Neuronal stem cell (in vitro differentiated cells): ENCODE data around the gene CSMD2.

Experiments used
- DNase-seq: peaks from one replicate; pipeline ENCODE4 v3.0.0-alpha.2; 2013; ENCODE audit warnings: low spot score
- H2AFZ ChIP-seq: one replicate; pipeline ENCODE4 v1.6.1; 2013; ENCODE audit warnings: mild to moderate bottlenecking, low read length, inconsistent platforms
- H2AK5ac ChIP-seq: 2 replicates; pipeline ENCODE4 v1.6.1; 2013; ENCODE audit warnings: low read depth, mild to moderate bottlenecking, inconsistent platforms, low read length, moderate library complexity, mixed read lengths
- H2BK120ac ChIP-seq: 2 replicates; pipeline ENCODE4 v1.6.1; 2013; ENCODE audit warnings: low read depth, mild to moderate bottlenecking, inconsistent platforms, low read length, moderate library complexity, mixed read lengths
- H2BK12ac ChIP-seq: one replicate; pipeline ENCODE4 v1.6.1; 2013; ENCODE audit warnings: low read length, inconsistent platforms
- H2BK15ac ChIP-seq: 2 replicates; pipeline ENCODE4 v1.6.1; 2013; ENCODE audit warnings: mild to moderate bottlenecking, low read length, inconsistent platforms, mixed read lengths
- H2BK5ac ChIP-seq: one replicate; pipeline ENCODE4 v1.6.1; 2013; ENCODE audit warnings: inconsistent platforms, mild to moderate bottlenecking, low read length, moderate library complexity
- H3K14ac ChIP-seq: one replicate; pipeline ENCODE4 v1.6.1; 2013; ENCODE audit warnings: low read length, inconsistent platforms
- H3K18ac ChIP-seq: 2 replicates; pipeline ENCODE4 v1.6.1; 2013; ENCODE audit warnings: low read length, inconsistent platforms
- H3K23ac ChIP-seq: 2 replicates; pipeline ENCODE4 v1.6.1; 2013; ENCODE audit warnings: low read depth, mild to moderate bottlenecking, mixed read lengths, low read length, inconsistent platforms; ENCODE audit not compliant: poor library complexity
- H3K27ac ChIP-seq: replicated peaks from 3 replicates; pipeline ENCODE4 v1.5.1; 2013; ENCODE audit warnings: low read length, inconsistent platforms
- H3K27me3 ChIP-seq, 3 experiments: 2 replicates each; pipeline ENCODE4 v1.6.1; 2013; ENCODE audit warnings: low read length in 3 of 3, mild to moderate bottlenecking in 2 of 3, inconsistent platforms in 1 of 3, low read depth in 1 of 3, mixed read lengths in 1 of 3, moderate library complexity in 1 of 3; ENCODE audit not compliant: control insufficient read depth in 3 of 3, insufficient read depth in 3 of 3
- H3K36me3 ChIP-seq, 2 donors: replicated peaks in 1 of 2; 2 replicates each; pipeline ENCODE4 v1.6.1; 2013; ENCODE audit warnings: low read length in 2 of 2; ENCODE audit not compliant: control insufficient read depth in 2 of 2, insufficient read depth in 2 of 2
- H3K4ac ChIP-seq: 2 replicates; pipeline ENCODE4 v1.6.1; 2013; ENCODE audit warnings: inconsistent platforms, mild to moderate bottlenecking, low read length, moderate library complexity
- H3K4me1 ChIP-seq, 2 donors: 1 replicate in 1 of 2; 2 replicates in 1 of 2; pipeline ENCODE4 v1.6.1; 2013; ENCODE audit warnings: low read length in 2 of 2, low read depth in 1 of 2; ENCODE audit not compliant: control insufficient read depth in 2 of 2, insufficient read depth in 1 of 2
- H3K4me2 ChIP-seq: one replicate; pipeline ENCODE4 v1.6.1; 2013; ENCODE audit warnings: mild to moderate bottlenecking, low read length, inconsistent platforms; ENCODE audit not compliant: insufficient read depth, poor library complexity, severe bottlenecking
- H3K4me3 ChIP-seq, 2 donors: 2 replicates each; pipeline ENCODE4 v1.5.1; 2013; ENCODE audit warnings: low read length in 2 of 2, mild to moderate bottlenecking in 2 of 2, inconsistent platforms in 1 of 2, moderate library complexity in 1 of 2
- H3K79me1 ChIP-seq: one replicate; pipeline ENCODE4 v1.6.1; 2013; ENCODE audit warnings: low read depth, mild to moderate bottlenecking, inconsistent platforms, low read length, moderate library complexity
- H3K9ac ChIP-seq: one replicate; pipeline ENCODE4 v1.6.1; 2013; ENCODE audit warnings: mild to moderate bottlenecking, low read depth, low read length, inconsistent platforms; ENCODE audit not compliant: poor library complexity
- H3K9me3 ChIP-seq, 2 donors: replicated peaks in 1 of 2; 2 replicates each; pipeline versions ENCODE3 to v1.6.1; 2013; ENCODE audit warnings: low read length in 2 of 2, mild to moderate bottlenecking in 2 of 2, inconsistent platforms in 1 of 2, low read depth in 1 of 2, mixed read lengths in 1 of 2, moderate library complexity in 1 of 2; ENCODE audit not compliant: control insufficient read depth in 2 of 2, insufficient read depth in 1 of 2
- H4K8ac ChIP-seq: one replicate; pipeline ENCODE4 v1.6.1; 2013; ENCODE audit warnings: low read depth, mild to moderate bottlenecking, inconsistent platforms, low read length, moderate library complexity
- H4K91ac ChIP-seq: one replicate; pipeline ENCODE4 v1.6.1; 2013; ENCODE audit warnings: low read length, low read depth, mild to moderate bottlenecking, inconsistent platforms; ENCODE audit not compliant: poor library complexity
- WGBS, 2 donors: extraction: QIAGEN DNeasy Blood & Tissue Kit; methylation state at CpG; one replicate each; pipeline ENCODE4 v1.1.7; 2013; ENCODE audit warnings: missing lambda C conversion rate in 2 of 2, mixed read lengths in 1 of 2; ENCODE audit not compliant: insufficient read length in 2 of 2, insufficient replicate concordance in 1 of 2; ENCODE audit errors: extremely low coverage in 2 of 2; 5-methylcytosine and 5-hydroxymethylcytosine counted together

CSMD2 gene

DNA sequence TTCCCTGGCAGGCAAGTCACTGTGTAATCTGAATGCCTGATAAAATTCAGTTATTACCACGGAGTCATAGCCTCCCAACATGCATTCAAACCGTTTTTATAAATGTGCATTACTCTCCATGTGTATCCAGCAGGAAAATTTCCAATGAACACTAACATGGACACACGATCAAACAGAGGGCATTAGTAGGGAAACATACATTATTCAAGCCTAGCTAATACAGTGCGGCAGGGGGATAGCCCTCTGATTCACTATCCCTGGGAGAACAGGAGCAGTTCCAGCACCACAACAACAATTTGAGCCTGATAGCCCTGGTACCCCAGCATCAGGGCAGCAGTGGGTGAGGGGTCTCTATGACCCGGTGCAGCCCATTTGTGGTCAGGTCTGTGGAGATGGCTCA, 337.0 kb downstream of the CSMD2 start:
- H3K23ac ChIP-seq = no peak overlapping the region
- H3K79me1 ChIP-seq = no peaks in the 10 kb centered on the region
- no peak overlapping the region for H3K14ac ChIP-seq
- H2BK12ac ChIP-seq = no peak overlapping the region
- no peak overlapping the region for H4K91ac ChIP-seq
- H3K4ac ChIP-seq = no peak overlapping the region
- no peak overlapping the region for H2BK15ac ChIP-seq
- H3K18ac ChIP-seq = no peak overlapping the region
- H2BK5ac ChIP-seq = no peak overlapping the region
- no peaks in the 10 kb centered on the region for H3K27me3 ChIP-seq
- no peaks in the 10 kb centered on the region for H3K4me1 ChIP-seq
- no peak overlapping the region for H4K8ac ChIP-seq
- no peak for DNase-seq
- no CpG with 5 or more reads among the region's 5 CpGs for WGBS, 2 donors
- no peak overlapping the region for H2BK120ac ChIP-seq
- H3K36me3 ChIP-seq = no peaks in the 10 kb centered on the region
- H2AFZ ChIP-seq = no peak overlapping the region
- no peak overlapping the region for H3K27ac ChIP-seq
- no peak overlapping the region for H3K9ac ChIP-seq
- no peak overlapping the region for H3K4me2 ChIP-seq
- H3K4me3 ChIP-seq = no peak overlapping the region
- peaks cover 0 to 4% of the 10 kb centered on the region in 2 donors for H3K9me3 ChIP-seq
- no peak overlapping the region for H2AK5ac ChIP-seq

DNA sequence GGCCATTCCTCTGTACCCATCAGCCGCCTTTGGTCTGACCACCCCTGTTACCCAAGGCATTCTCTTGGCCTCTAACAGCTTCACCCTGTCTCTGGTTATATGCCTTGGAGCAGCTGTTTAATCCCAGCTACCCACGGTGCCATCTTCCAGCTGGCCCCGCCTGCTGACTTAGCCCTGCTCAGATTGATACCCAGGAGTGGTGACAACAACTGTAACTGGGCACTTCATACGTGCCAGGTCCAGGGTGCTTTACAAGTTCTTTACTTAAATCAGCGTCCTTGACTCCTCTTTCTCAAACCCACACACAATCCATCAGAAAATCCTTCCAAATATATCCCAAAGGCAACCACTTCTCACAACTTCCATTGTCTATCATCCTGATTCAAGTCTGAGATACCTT, 338.3 kb downstream of the CSMD2 start:
- H3K79me1 ChIP-seq = no peaks in the 10 kb centered on the region
- H3K27ac ChIP-seq = no peak overlapping the region
- no peak overlapping the region for H2BK12ac ChIP-seq
- no peak overlapping the region for H2AK5ac ChIP-seq
- H3K4me1 ChIP-seq = no peaks in the 10 kb centered on the region
- WGBS, 2 donors = no CpG with 5 or more reads among the region's 5 CpGs
- peaks cover 0 to 4% of the 10 kb centered on the region in 2 donors for H3K9me3 ChIP-seq
- H3K9ac ChIP-seq = no peak overlapping the region
- H3K4me3 ChIP-seq = no peak overlapping the region
- H2BK15ac ChIP-seq = no peak overlapping the region
- H3K4me2 ChIP-seq = no peak overlapping the region
- no peak overlapping the region for H2AFZ ChIP-seq
- H3K4ac ChIP-seq = no peak overlapping the region
- peaks cover 0 to 9% (median 0%) of the 10 kb centered on the region in 3 experiments for H3K27me3 ChIP-seq
- H3K18ac ChIP-seq = no peak overlapping the region
- H2BK5ac ChIP-seq = no peak overlapping the region
- no peak overlapping the region for H4K8ac ChIP-seq
- H3K23ac ChIP-seq = no peak overlapping the region
- no peaks in the 10 kb centered on the region for H3K36me3 ChIP-seq
- no peak overlapping the region for H2BK120ac ChIP-seq
- no peak overlapping the region for H3K14ac ChIP-seq
- DNase-seq = no peak
- H4K91ac ChIP-seq = no peak overlapping the region

GRCh38 chr1:33826311-33826710, 338.7 kb downstream of the CSMD2 start:
- Histone ChIP-seq H3K14ac (no peak overlapping the region), H3K4me2 (no peak overlapping the region), H3K4me3 (no peak overlapping the region), H4K8ac (no peak overlapping the region), H3K79me1 (no peaks in the 10 kb centered on the region), H3K4ac (no peak overlapping the region), H3K23ac (no peak overlapping the region), H3K4me1 (no peaks in the 10 kb centered on the region), H2BK12ac (no peak overlapping the region), H3K27ac (no peak overlapping the region), H4K91ac (no peak overlapping the region), H2AFZ (no peak overlapping the region), H3K36me3 (no peaks in the 10 kb centered on the region), H3K9me3 (peaks cover 0 to 4% of the 10 kb centered on the region in 2 donors), H2AK5ac (no peak overlapping the region), H2BK15ac (no peak overlapping the region), H3K18ac (no peak overlapping the region), H2BK5ac (no peak overlapping the region), H2BK120ac (no peak overlapping the region), H3K9ac (no peak overlapping the region), H3K27me3 (peaks cover 0 to 9% (median 0%) of the 10 kb centered on the region in 3 experiments)
- no peak for DNase-seq

DNA sequence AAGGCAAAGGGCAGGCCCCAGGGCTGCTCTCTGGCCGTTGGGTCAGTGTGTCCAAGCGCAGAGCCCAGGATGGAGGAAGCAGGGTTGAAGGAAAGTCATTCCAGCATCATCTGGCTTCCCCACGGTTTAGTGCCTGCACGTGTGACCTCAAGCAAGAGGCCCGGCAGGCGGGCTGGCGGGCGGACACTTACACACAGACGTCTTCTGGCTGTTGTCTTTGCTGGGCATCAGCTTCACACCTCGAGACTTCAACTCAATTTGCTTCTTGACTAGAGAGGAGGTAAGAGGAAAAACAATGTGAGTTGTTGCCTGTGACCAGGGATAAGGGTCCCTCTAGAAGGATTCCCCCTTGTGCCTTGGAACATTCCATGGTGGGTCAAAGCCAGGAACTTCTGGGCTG, 339.5 kb downstream of the CSMD2 start:
- Histone ChIP-seq H3K9me3 (peaks cover 0 to 4% of the 10 kb centered on the region in 2 donors), H3K23ac (no peak overlapping the region), H2AFZ (no peak overlapping the region), H2BK15ac (no peak overlapping the region), H2AK5ac (no peak overlapping the region), H2BK120ac (no peak overlapping the region), H2BK5ac (no peak overlapping the region), H4K91ac (no peak overlapping the region), H3K36me3 (no peaks in the 10 kb centered on the region), H2BK12ac (no peak overlapping the region), H3K4me2 (no peak overlapping the region), H3K18ac (peak overlapping the region; percentile 54), H3K4ac (no peak overlapping the region), H3K27me3 (peaks cover 0 to 9% (median 0%) of the 10 kb centered on the region in 3 experiments), H3K4me3 (no peak overlapping the region), H3K79me1 (no peaks in the 10 kb centered on the region), H3K4me1 (no peaks in the 10 kb centered on the region), H3K9ac (no peak overlapping the region), H3K27ac (no peak overlapping the region), H3K14ac (peak overlapping the region; percentile 9), H4K8ac (no peak overlapping the region)
- no peak for DNase-seq
- WGBS, 2 donors = no CpG with 5 or more reads among the region's 10 CpGs
